OCI-LY7 (cell line): Measurements from ENCODE around the gene CHD9NB. TPM values are rescaled to one million over a fixed set of nuclear protein-coding genes. Genes with fewer than 3 reads are reported as not detected.

Source experiments
- BruUV-seq: library from RNA; stranded (reverse); fragments of 400-500 nt; replicated peaks from 2 replicates; lab custom pipeline; 2021; lab: Mats Ljungman, UMichigan
- CTCF ChIA-PET: fragments of 300-600 bp; sonication (Branson Sonifier 250); formaldehyde crosslinking; loops from one replicate; lab custom pipeline; 2022; ENCODE audit warnings: antibody characterized with exemption; ENCODE audit not compliant: unreplicated experiment; lab: Charles Lee
- POLR2A ChIA-PET: fragments of 300-600 bp; sonication (Branson Sonifier 250); formaldehyde crosslinking; loops from one replicate; lab custom pipeline; 2022; ENCODE audit warnings: antibody characterized with exemption; lab: Charles Lee
- DNase-seq: peaks from one replicate; pipeline ENCODE4 v3.0.0-alpha.2; 2015; ENCODE audit warnings: low spot score
- H2AFZ ChIP-seq: fragments of 200-600 bp; sonication (generic), shearing (Covaris generic); 2 replicates; pipeline ENCODE4 v1.6.1; 2014; ENCODE audit warnings: mild to moderate bottlenecking, antibody characterized with exemption, low read length, moderate library complexity
- H3K27ac ChIP-seq: fragments of 200-600 bp; sonication (generic); 2 replicates; pipeline ENCODE4 v1.5.1; 2014; ENCODE audit warnings: mixed run types, low read depth, mild to moderate bottlenecking, moderate library complexity, low read length, inconsistent platforms; ENCODE audit not compliant: poor library complexity, severe bottlenecking
- H3K36me3 ChIP-seq: fragments of 200-600 bp; sonication (generic); 2 replicates; pipeline ENCODE4 v1.6.1; 2014; ENCODE audit warnings: mild to moderate bottlenecking, antibody characterized with exemption, low read length, moderate library complexity, mixed read lengths; ENCODE audit not compliant: insufficient read depth
- H3K4me1 ChIP-seq: fragments of 200-600 bp; sonication (generic); 2 replicates; pipeline ENCODE4 v1.5.1; 2014; ENCODE audit warnings: mild to moderate bottlenecking, low read length; ENCODE audit not compliant: insufficient read depth, poor library complexity, severe bottlenecking
- H3K4me2 ChIP-seq: fragments of 200-600 bp; sonication (generic); 2 replicates; pipeline ENCODE4 v1.6.1; 2014; ENCODE audit warnings: mild to moderate bottlenecking, low read length
- H3K4me3 ChIP-seq: fragments of 200-600 bp; sonication (generic); 2 replicates; pipeline ENCODE4 v1.5.1; 2014; ENCODE audit warnings: mild to moderate bottlenecking, low read depth, low read length; ENCODE audit not compliant: poor library complexity, severe bottlenecking
- H3K79me2 ChIP-seq: fragments of 200-600 bp; sonication (generic); 2 replicates; pipeline ENCODE4 v1.6.1; 2016; ENCODE audit warnings: low read depth, mild to moderate bottlenecking, low read length, moderate library complexity, mixed read lengths; ENCODE audit not compliant: insufficient read depth
- H3K9me2 ChIP-seq: fragments of 200-600 bp; sonication (generic); 2 replicates; pipeline ENCODE4 v1.6.1; 2016; ENCODE audit warnings: mild to moderate bottlenecking, low read length, mixed read lengths; ENCODE audit not compliant: insufficient read depth
- H3K9me3 ChIP-seq: fragments of 200-600 bp; sonication (generic); 2 replicates; pipeline ENCODE4 v1.6.1; 2014; ENCODE audit warnings: mild to moderate bottlenecking, mixed run types, low read length, mixed read lengths
- H4K20me1 ChIP-seq: fragments of 200-600 bp; sonication (generic); 2 replicates; pipeline ENCODE4 v1.6.1; 2014; ENCODE audit warnings: mild to moderate bottlenecking, antibody characterized with exemption, low read length, moderate library complexity, mixed read lengths; ENCODE audit not compliant: insufficient read depth
- CTCF ChIP-seq: fragments of 200-600 bp; sonication (generic); conservative IDR thresholded peaks from 2 replicates; pipeline ENCODE4 v1.5.1; 2014; ENCODE audit warnings: mild to moderate bottlenecking, antibody characterized with exemption, low read length, moderate library complexity, mixed read lengths
- EZH2phosphoT487 ChIP-seq: fragments of 200-600 bp; sonication (generic); IDR thresholded peaks from 2 replicates; pipeline ENCODE4 v1.6.1; 2018; ENCODE audit warnings: low read depth, borderline replicate concordance, mild to moderate bottlenecking, mixed run types, antibody characterized with exemption, low read length, moderate library complexity, mixed read lengths
- intact Hi-C: fragments of 100-400 bp; cut with micrococcal nuclease; formaldehyde crosslinking; loops from one replicate; pipeline ENCODE4 v1.10.0; 2022; ENCODE audit not compliant: unreplicated experiment
- total RNA-seq, 2 experiments: library from RNA; depleted of rRNA in 1 of 2; stranded (reverse); fragments of >200 nt in 1 of 2; shearing (Covaris generic) in 1 of 2; gene quantifications; 2 replicates each; pipeline ENCODE4 v1.2.3, GENCODE V29; 2014 to 2022

CHD9NB gene
- total RNA-seq, 2 experiments from 2014 or later = not detected

- Histone ChIP-seq H2AFZ (peak overlapping the region; percentile 61; the same call in 1 of the 2 replicates), H3K4me2 (peak overlapping the region; percentile 89), H3K27ac (peak overlapping the region; percentile 92), H3K9me3 (no peaks in the 10 kb centered on the region), H4K20me1 (no peaks in the 10 kb centered on the region), H3K79me2 (peaks cover 77% of the 10 kb centered on the region), H3K4me1 (peaks cover 81% of the 10 kb centered on the region), H3K4me3 (peak overlapping the region; percentile 59), H3K9me2 (no peaks in the 10 kb centered on the region), H3K36me3 (no peaks in the 10 kb centered on the region)
- intact Hi-C loops = loop anchor here (5.0 kb wide), 1 partner anchor 444 kb away; the partner anchor contains the start of gene AKTIP
- BruUV-seq = no TSS peak
- POLR2A ChIA-PET = interaction anchor here (0.7 to 6.0 kb wide), 13 partner anchors 8 to 154 kb away, joined by 3 to 77 read pairs (median 5); no protein-coding TSS in a partner anchor
- DNase-seq = peak; percentile 69
- CTCF ChIA-PET = interaction anchor here (0.5 to 1.1 kb wide), 2 partner anchors 41 to 100 kb away, joined by 3 read pairs; no protein-coding TSS in a partner anchor
- TF ChIP-seq CTCF (no peak), EZH2phosphoT487 (no peak)
These were observed 5.7 kb upstream of the CHD9NB start for GRCh38 chr16:53058441-53058840.

GRCh38 chr16:53057658-53058057, 5.0 kb upstream of the CHD9NB start:
- no peaks in the 10 kb centered on the region for H3K9me3 ChIP-seq
- peaks cover 74% of the 10 kb centered on the region for H3K4me1 ChIP-seq
- ChIA-PET CTCF (interaction anchor here (1.1 kb wide), 1 partner anchor 41 kb away, joined by 3 read pairs; no protein-coding TSS in a partner anchor), POLR2A (interaction anchor here (1.0 to 6.0 kb wide), 7 partner anchors 9 to 151 kb away, joined by 3 to 77 read pairs (median 9); no protein-coding TSS in a partner anchor)
- peak overlapping the region; percentile 59 for H3K4me3 ChIP-seq
- peak overlapping the region; percentile 89 for H3K4me2 ChIP-seq
- no peaks in the 10 kb centered on the region for H4K20me1 ChIP-seq
- peak overlapping the region; percentile 61; the same call in 1 of the 2 replicates for H2AFZ ChIP-seq
- no peaks in the 10 kb centered on the region for H3K9me2 ChIP-seq
- DNase-seq = no peak
- H3K79me2 ChIP-seq = peaks cover 69% of the 10 kb centered on the region
- H3K36me3 ChIP-seq = no peaks in the 10 kb centered on the region
- TF ChIP-seq EZH2phosphoT487 (no peak), CTCF (no peak)
- peak overlapping the region; percentile 92 for H3K27ac ChIP-seq
- BruUV-seq = no TSS peak
- intact Hi-C loops = loop anchor here (5.0 kb wide), 1 partner anchor 445 kb away; the partner anchor contains the start of gene AKTIP
